Measurements from ENCODE around the gene FOXE1. TPM values are rescaled to one million over a fixed set of nuclear protein-coding genes. Genes with fewer than 3 reads are reported as not detected.

The FOXE1 gene
- total and polyA plus RNA-seq, 2 of the 4 experiments (the other 2 are of a cell fraction): under 0.01 to 0.22 TPM

DNA sequence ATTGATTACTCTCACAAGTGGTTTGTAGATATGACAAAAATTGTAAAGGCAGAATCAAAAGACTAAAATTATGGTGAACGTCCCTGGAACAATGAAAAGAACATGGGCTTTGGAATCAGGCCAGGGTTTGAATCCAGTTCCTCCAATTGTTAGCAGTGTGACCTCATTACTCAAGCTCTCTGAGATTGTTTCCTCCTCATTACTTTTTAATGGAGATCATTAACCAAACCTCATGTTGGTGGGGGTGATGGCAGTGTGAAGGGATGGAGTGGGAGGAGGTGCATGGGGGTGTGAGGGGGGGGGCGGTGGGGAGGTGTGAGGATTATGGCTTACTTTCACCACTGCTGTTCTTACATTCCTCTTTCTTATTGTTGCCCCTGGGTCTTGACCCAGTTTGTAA lies 44.1 kb upstream of the FOXE1 start:
- no peak overlapping the region for H2AFZ ChIP-seq (replicated peaks; ENCODE audit: low read length, poor library complexity)
- CTCF ChIA-PET: no interaction called here
- TF ChIP-seq SMC3 (IDR thresholded peaks at IDR 0.05; ENCODE audit: low read depth, low read length): no peak
- TF ChIP-seq, protein P1, sequence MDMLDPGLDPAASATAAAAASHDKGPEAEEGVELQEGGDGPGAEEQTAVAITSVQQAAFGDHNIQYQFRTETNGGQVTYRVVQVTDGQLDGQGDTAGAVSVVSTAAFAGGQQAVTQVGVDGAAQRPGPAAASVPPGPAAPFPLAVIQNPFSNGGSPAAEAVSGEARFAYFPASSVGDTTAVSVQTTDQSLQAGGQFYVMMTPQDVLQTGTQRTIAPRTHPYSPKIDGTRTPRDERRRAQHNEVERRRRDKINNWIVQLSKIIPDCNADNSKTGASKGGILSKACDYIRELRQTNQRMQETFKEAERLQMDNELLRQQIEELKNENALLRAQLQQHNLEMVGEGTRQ (IDR thresholded peaks at IDR 0.05; ENCODE audit: low read depth, low read length): no peak
- intact Hi-C loops (cut with micrococcal nuclease) (no loop called here), dilution Hi-C loops (cut with HindIII; ENCODE audit: low sequenced_read_pairs, unreplicated experiment) (no loop called here), in situ Hi-C loops (cut with MboI; ENCODE audit: low sequenced_read_pairs) (no loop called here)
- H2BK15ac ChIP-seq (ENCODE audit: low read depth, low read length): no peak overlapping the region
- peaks cover 36% of the 10 kb centered on the region for H3K27me3 ChIP-seq (ENCODE audit: control insufficient read depth, insufficient read depth, low read length)
- H2BK120ac ChIP-seq (ENCODE audit: low read depth, low read length): no peak overlapping the region
- H4K20me1 ChIP-seq (ENCODE audit: insufficient read depth, low read length): no peaks in the 10 kb centered on the region
- no peaks in the 10 kb centered on the region for H3K79me1 ChIP-seq (ENCODE audit: low read depth in 1 of 2, low read length in 2 of 2)
- no peaks in the 10 kb centered on the region for H3K36me3 ChIP-seq (ENCODE audit: control insufficient read depth, insufficient read depth, low read length)
- H3K4me2 ChIP-seq (ENCODE audit: low read depth, low read length): no peak overlapping the region
- 0 out of 2 replicates have a peak, but pooled peaks cover 3% of the 10 kb centered on the region for H3K9me3 ChIP-seq (ENCODE audit: control insufficient read depth, insufficient read depth, low read length)
- H3K14ac ChIP-seq (replicated peaks; ENCODE audit: low read depth, low read length): no peak overlapping the region
- H2AK9ac ChIP-seq (replicated peaks; ENCODE audit: low read depth, low read length, poor library complexity): no peak overlapping the region
- no peak overlapping the region for H3K9ac ChIP-seq (ENCODE audit: low read depth, low read length)
- no peak overlapping the region for H4K5ac ChIP-seq (ENCODE audit: low read depth, low read length)
- H3K4me1 ChIP-seq (ENCODE audit: control insufficient read depth, insufficient read depth, low read length): no peaks in the 10 kb centered on the region
- H2AK5ac ChIP-seq (ENCODE audit: low read depth, low read length): no peak overlapping the region
- H4K91ac ChIP-seq (ENCODE audit: insufficient read depth, low read depth, low read length): no peak overlapping the region
- H3K23ac ChIP-seq (ENCODE audit: low read depth, low read length): no peak overlapping the region
- POLR2A ChIA-PET (ENCODE audit: unreplicated experiment): no interaction called here
- no peaks in the 10 kb centered on the region for H3K9me1 ChIP-seq (ENCODE audit: insufficient read depth, low read length)
- no peak overlapping the region for H3K27ac ChIP-seq (ENCODE audit: insufficient read depth, low read length)
- no CpG with 5 or more reads among the region's 2 CpGs for WGBS, 2 experiments (ENCODE audit: extremely low coverage in 2 of 2, insufficient read length in 1 of 2)
- BruUV-seq (replicated peaks): no TSS peak
- H2BK20ac ChIP-seq (ENCODE audit: low read depth, low read length): no peak overlapping the region
- ATAC-seq (ENCODE audit: low read depth) (no peak), DNase-seq (no peak)
- H3K4ac ChIP-seq (ENCODE audit: low read depth, low read length): no peak overlapping the region
- H4K8ac ChIP-seq (ENCODE audit: low read depth in 2 of 2, low read length in 2 of 2): no peak overlapping the region
- H3K4me3 ChIP-seq (ENCODE audit: insufficient read depth, low read depth, low read length): no peak overlapping the region
- H3K18ac ChIP-seq (ENCODE audit: low read depth, low read length): no peak overlapping the region
- no peak overlapping the region for H3K56ac ChIP-seq (ENCODE audit: extremely low read depth, insufficient read depth, low read length)
- H2BK5ac ChIP-seq (ENCODE audit: low read depth, low read length, poor library complexity, severe bottlenecking): no peak overlapping the region
